Measurements from ENCODE around the gene MT3. TPM values are rescaled to one million over a fixed set of nuclear protein-coding genes. Genes with fewer than 3 reads are reported as not detected.

Gene MT3
- total and polyA plus RNA-seq, 9 of the 15 experiments (the other 6 are each of a cell fraction or from before 2014, with no cell fraction given): not detected

DNA sequence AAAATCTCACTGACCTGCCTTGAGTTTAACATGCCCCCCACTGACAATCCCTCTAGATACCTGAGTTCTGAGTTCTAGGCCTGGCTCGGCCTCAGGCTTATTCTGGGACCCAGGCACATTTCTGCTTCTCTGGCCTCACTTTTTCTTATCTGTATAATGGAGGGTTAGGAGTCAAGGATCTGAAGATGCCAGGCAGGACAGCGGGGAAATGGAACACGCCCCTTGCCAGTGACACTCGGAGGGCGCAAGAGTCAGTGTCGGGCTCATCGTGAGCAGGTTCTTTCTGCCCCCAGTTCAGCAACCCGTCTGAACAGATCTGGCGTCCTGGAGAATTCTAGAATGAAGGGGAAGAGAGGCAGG is 567 bp upstream of the MT3 start:
- intact Hi-C loops (cut with micrococcal nuclease) (no loop called here), in situ Hi-C loops (cut with MboI) (loop anchor here (10.0 kb wide), 1 partner anchor 276 kb away; the partner anchor contains the start of gene SLC12A3)
- CTCF ChIA-PET (ENCODE audit: low intra/inter-chr PET ratio): no interaction called here
- no peaks in the 10 kb centered on the region; the same call in 1 of the 2 replicates for H4K20me1 ChIP-seq (replicated peaks; ENCODE audit: control insufficient read depth, insufficient read depth, low read length)
- H3K4me3 ChIP-seq: no peak overlapping the region
- no peak overlapping the region for H3K27ac ChIP-seq (ENCODE audit: extremely low read depth, low read depth, low read length)
- H3K36me3 ChIP-seq (ENCODE audit: control insufficient read depth, insufficient read depth, low read length): no peaks in the 10 kb centered on the region
- H3K9me3 ChIP-seq (replicated peaks; ENCODE audit: control insufficient read depth, insufficient read depth, low read depth, low read length): no peaks in the 10 kb centered on the region
- BruUV-seq (replicated peaks): no TSS peak
- DNase-seq (ENCODE audit: extremely low read depth in 1 of 4, low spot score in 3 of 4): no peak
- H3K4me1 ChIP-seq (replicated peaks in 1 of 2; ENCODE audit: control insufficient read depth in 2 of 2, insufficient read depth in 2 of 2, low read length in 2 of 2): peaks cover 0 to 6% of the 10 kb centered on the region in 2 experiments; a peak in 1 of 5 replicates
- POLR2A ChIA-PET: no interaction called here
- ATAC-seq: no peak
- H2AFZ ChIP-seq (ENCODE audit: low read depth, low read length): no peak overlapping the region
- no peaks in the 10 kb centered on the region for H3K79me2 ChIP-seq (ENCODE audit: control insufficient read depth, insufficient read depth, low read length)
- H3K4me2 ChIP-seq (ENCODE audit: insufficient read depth, low read length): no peak overlapping the region
- TF ChIP-seq HDAC8 (tag; IDR thresholded peaks at IDR 0.05) (no peak), MTA3 (IDR thresholded peaks at IDR 0.05; ENCODE audit: borderline replicate concordance) (no peak)
- peaks cover 19 to 68% of the 10 kb centered on the region in 2 experiments for H3K27me3 ChIP-seq (ENCODE audit: control insufficient read depth in 2 of 2, insufficient read depth in 2 of 2, low read length in 2 of 2)
- H3K9ac ChIP-seq (ENCODE audit: insufficient read depth in 1 of 2, low read depth in 2 of 2, low read length in 2 of 2): no peak overlapping the region
- FAIRE-seq: no peak
- WGBS (ENCODE audit: insufficient coverage, low coverage, missing lambda C conversion rate): 22% methylated on average over 9 of the region's 9 CpGs
- H3K9me1 ChIP-seq (ENCODE audit: control insufficient read depth, insufficient read depth, low read length): no peaks in the 10 kb centered on the region

DNA sequence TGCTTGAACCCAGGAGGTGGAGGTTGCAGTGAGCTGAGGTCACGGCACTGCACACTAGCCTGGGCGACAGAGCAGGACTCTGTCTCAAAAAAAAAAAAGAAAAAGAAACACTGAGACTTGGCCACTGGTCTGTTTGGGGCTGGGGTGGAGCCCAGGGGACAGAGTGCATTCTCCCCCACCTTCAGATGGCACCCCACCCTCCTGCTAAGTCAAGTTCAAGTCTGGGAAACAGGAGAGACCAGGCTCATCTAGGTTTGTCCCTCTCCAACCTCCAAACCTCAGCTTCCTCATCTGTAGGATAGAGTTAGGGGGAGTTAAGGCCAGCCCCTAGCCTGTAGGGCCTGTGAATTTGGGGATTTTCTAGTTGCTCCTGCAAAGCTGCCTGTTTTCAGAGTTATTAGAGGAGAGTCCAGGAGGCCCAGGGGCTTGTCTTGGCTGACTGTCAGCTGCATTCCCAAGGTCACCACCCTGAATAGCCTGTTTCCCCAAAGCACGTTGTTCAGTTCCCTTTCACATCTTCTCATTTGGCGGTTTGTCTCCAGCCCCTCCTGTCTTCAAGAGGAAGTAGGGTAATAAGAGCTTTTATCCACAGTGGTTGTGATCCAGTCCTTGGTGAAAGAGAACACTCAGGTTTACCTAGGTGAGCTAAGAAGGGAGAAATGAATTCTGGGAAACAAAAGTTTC is 2.2 kb downstream of the MT3 start:
- in situ Hi-C loops (cut with MboI): no loop called here
- H3K4me2 ChIP-seq (ENCODE audit: insufficient read depth, low read length): no peak overlapping the region
- H3K79me2 ChIP-seq (ENCODE audit: control insufficient read depth, insufficient read depth, low read length): no peaks in the 10 kb centered on the region
- POLR2A ChIA-PET: interaction anchor here (0.6 to 1.5 kb wide), 2 partner anchors 15 to 509 kb away, joined by 3 read pairs; no protein-coding TSS in a partner anchor
- H3K9ac ChIP-seq (ENCODE audit: insufficient read depth in 1 of 2, low read depth in 2 of 2, low read length in 2 of 2): no peak overlapping the region
- ATAC-seq (no peak), DNase-seq (ENCODE audit: extremely low read depth in 1 of 4, low spot score in 3 of 4) (no peak), FAIRE-seq (no peak)
- BruUV-seq (replicated peaks): no TSS peak
- intact Hi-C loops (cut with micrococcal nuclease): no loop called here
- no peaks in the 10 kb centered on the region for H3K9me3 ChIP-seq (replicated peaks; ENCODE audit: control insufficient read depth, insufficient read depth, low read depth, low read length)
- no peaks in the 10 kb centered on the region for H3K36me3 ChIP-seq (ENCODE audit: control insufficient read depth, insufficient read depth, low read length)
- CTCF ChIA-PET (ENCODE audit: low intra/inter-chr PET ratio): no interaction called here
- H3K4me3 ChIP-seq: no peak overlapping the region
- 0% methylated on average over 2 of the region's 4 CpGs for WGBS (ENCODE audit: insufficient coverage, low coverage, missing lambda C conversion rate)
- TF ChIP-seq TEAD1 (CRISPR knock-in tag; IDR thresholded peaks at IDR 0.05): no peak
- TF ChIP-seq SMAD3 (CRISPR knock-in tag; conservative IDR thresholded peaks at IDR 0.05): no peak
- H3K27me3 ChIP-seq (ENCODE audit: control insufficient read depth in 2 of 2, insufficient read depth in 2 of 2, low read length in 2 of 2): peaks cover 13 to 49% of the 10 kb centered on the region in 2 experiments
- no peaks in the 10 kb centered on the region; the same call in 1 of the 2 replicates for H4K20me1 ChIP-seq (replicated peaks; ENCODE audit: control insufficient read depth, insufficient read depth, low read length)
- no peak overlapping the region for H2AFZ ChIP-seq (ENCODE audit: low read depth, low read length)
- H3K9me1 ChIP-seq (ENCODE audit: control insufficient read depth, insufficient read depth, low read length): no peaks in the 10 kb centered on the region
- H3K4me1 ChIP-seq (replicated peaks in 1 of 2; ENCODE audit: control insufficient read depth in 2 of 2, insufficient read depth in 2 of 2, low read length in 2 of 2): peaks cover 0 to 6% of the 10 kb centered on the region in 2 experiments; a peak in 1 of 5 replicates
- no peak overlapping the region for H3K27ac ChIP-seq (ENCODE audit: extremely low read depth, low read depth, low read length)
